Epithelial cell of esophagus (primary cell): Measurements from ENCODE around the gene LIPH.
A peak's percentile ranks its signal among the peaks of the same experiment; 100 is the strongest.

Source experiments
- DNase-seq: peaks from one replicate; pipeline ENCODE4 v3.0.0; 2010; ENCODE audit warnings: low read depth
- H3K4me3 ChIP-seq: 2 replicates; pipeline ENCODE4 v1.5.1; 2011; ENCODE audit warnings: mild to moderate bottlenecking, low read length, control low read depth
- TF ChIP-seq, protein P1 (sequence below): IDR thresholded peaks from 2 replicates; pipeline ENCODE4 v1.5.1; 2011; ENCODE audit warnings: low read depth, mild to moderate bottlenecking, low read length, control low read depth, inconsistent platforms; ENCODE audit not compliant: insufficient read depth; ENCODE audit errors: missing control alignments

The LIPH gene

GRCh38 chr3:185502987-185503386, 49.4 kb downstream of the LIPH start:
- DNase-seq: no peak
- H3K4me3 ChIP-seq: no peak overlapping the region
- TF ChIP-seq, protein P1, sequence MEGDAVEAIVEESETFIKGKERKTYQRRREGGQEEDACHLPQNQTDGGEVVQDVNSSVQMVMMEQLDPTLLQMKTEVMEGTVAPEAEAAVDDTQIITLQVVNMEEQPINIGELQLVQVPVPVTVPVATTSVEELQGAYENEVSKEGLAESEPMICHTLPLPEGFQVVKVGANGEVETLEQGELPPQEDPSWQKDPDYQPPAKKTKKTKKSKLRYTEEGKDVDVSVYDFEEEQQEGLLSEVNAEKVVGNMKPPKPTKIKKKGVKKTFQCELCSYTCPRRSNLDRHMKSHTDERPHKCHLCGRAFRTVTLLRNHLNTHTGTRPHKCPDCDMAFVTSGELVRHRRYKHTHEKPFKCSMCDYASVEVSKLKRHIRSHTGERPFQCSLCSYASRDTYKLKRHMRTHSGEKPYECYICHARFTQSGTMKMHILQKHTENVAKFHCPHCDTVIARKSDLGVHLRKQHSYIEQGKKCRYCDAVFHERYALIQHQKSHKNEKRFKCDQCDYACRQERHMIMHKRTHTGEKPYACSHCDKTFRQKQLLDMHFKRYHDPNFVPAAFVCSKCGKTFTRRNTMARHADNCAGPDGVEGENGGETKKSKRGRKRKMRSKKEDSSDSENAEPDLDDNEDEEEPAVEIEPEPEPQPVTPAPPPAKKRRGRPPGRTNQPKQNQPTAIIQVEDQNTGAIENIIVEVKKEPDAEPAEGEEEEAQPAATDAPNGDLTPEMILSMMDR: no peak

DNA sequence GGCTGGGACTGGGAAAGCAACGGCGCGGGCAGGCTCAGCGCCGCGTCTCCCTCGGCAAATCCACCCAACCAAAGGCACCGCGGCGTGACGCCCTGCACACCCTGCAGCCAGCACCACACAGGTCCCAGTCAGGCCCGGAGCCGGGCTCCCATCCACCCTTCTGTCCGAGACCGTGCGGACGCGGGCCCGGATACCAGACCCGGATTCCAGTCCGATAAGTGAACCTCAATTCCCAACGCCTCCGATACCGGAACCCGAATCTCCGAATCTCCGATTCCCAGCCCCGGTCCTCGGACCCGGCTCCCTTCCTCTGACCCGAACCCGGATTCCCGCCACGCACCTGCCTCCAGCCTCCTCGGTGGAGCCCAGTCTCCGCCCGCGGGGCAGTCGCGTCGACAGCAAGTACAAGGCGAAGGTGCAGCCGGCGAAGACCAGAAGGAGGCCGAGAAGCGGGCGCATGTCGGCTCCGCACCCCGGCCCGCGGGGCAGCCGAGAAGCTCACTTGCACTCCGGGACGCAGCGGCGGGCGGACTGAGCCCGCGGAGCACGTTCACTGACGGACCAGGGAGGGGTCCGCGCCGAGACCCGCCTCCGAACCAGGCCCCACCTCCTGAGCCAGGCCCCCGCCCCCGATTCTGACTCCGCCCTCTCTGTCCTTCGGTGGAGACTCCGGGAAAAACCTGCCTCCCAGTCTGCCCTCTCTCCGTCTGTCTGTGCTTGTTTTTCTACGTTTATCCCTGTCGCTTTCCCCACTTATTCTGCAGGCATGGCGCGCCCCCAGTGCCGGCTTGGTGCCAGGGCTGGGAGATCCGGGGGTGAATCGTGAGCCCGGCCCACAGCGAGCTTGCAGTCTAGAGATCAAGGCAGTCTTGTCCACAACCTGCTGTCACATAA, 53.6 kb downstream of the LIPH start, which contains the start of gene TMEM41A:
Gene TMEM41A (minus strand): TSS at position 533 of the 894 bp plus-strand sequence. CDS start 74 bp downstream, at position 459.
- DNase-seq: peak; percentile 94
- TF ChIP-seq, protein P1: no peak
- peak within 1 kb of the TSS; percentile 94 for H3K4me3 ChIP-seq

- TF ChIP-seq, protein P1: no peak
- peak; percentile 57 for DNase-seq
- no peak overlapping the region for H3K4me3 ChIP-seq
Observed at GRCh38 chr3:185490241-185490640, 62.1 kb downstream of the LIPH start.

DNA sequence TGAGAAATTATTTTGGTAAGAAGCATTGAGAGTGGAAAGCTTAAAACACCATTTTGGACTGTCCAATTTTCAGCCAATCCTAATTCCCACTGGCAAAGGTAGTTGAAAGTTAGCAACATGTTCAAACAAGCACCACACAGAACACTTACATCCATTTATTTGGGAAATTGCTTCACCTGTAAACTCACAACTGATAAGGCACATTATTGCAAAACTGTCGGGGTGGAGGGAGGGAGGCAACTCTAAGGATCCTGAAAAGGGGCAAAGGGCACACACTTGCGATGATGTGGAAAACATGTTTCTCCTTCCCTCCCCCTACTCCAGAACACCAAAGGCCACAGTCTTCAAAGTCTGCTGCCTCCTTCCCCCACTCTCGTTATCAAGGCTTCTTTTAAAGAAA, 62.9 kb downstream of the LIPH start:
- TF ChIP-seq, protein P1: no peak
- no peak overlapping the region for H3K4me3 ChIP-seq
- DNase-seq: peak; percentile 58

- DNase-seq: no peak
Observed at GRCh38 chr3:185488465-185488864, 63.9 kb downstream of the LIPH start.

GRCh38 chr3:185486394-185486793, 66.0 kb downstream of the LIPH start:
- TF ChIP-seq, protein P1: no peak
- DNase-seq: no peak
- no peak overlapping the region for H3K4me3 ChIP-seq

More at GRCh38 chr3:185488465-185488864, 63.9 kb downstream of the LIPH start:
- no peak overlapping the region for H3K4me3 ChIP-seq
- TF ChIP-seq, protein P1: no peak
